ENCODE measurements around the gene MUC5AC.

MUC5AC gene

GRCh38 chr11:1228921-1229451 lies 71.2 kb downstream of the MUC5AC start:
- H3K4me3 ChIP-seq: no peak overlapping the region
- H3K27ac ChIP-seq: no peak overlapping the region

GRCh38 chr11:1229471-1230120 lies 71.8 kb downstream of the MUC5AC start:
- Histone ChIP-seq H3K27ac (no peak overlapping the region), H3K4me3 (no peak overlapping the region)

GRCh38 chr11:1230121-1230455 lies 72.3 kb downstream of the MUC5AC start:
- no peak overlapping the region for H3K27ac ChIP-seq
- no peak overlapping the region for H3K4me3 ChIP-seq

GRCh38 chr11:1230456-1231395 lies 73.0 kb downstream of the MUC5AC start:
- Histone ChIP-seq H3K4me3 (no peak overlapping the region), H3K27ac (no peak overlapping the region)

GRCh38 chr11:1231396-1232020 lies 73.8 kb downstream of the MUC5AC start:
- H3K4me3 ChIP-seq: no peak overlapping the region
- no peak overlapping the region for H3K27ac ChIP-seq

- H3K4me3 ChIP-seq: no peak overlapping the region
- no peak overlapping the region for H3K27ac ChIP-seq
These were observed 74.5 kb downstream of the MUC5AC start for GRCh38 chr11:1232021-1232882.

GRCh38 chr11:1232883-1233321 lies 75.1 kb downstream of the MUC5AC start:
- H3K4me3 ChIP-seq: no peak overlapping the region
- no peak overlapping the region for H3K27ac ChIP-seq

GRCh38 chr11:1233351-1234053 lies 75.7 kb downstream of the MUC5AC start:
- H3K4me3 ChIP-seq: no peak overlapping the region
- no peak overlapping the region for H3K27ac ChIP-seq

GRCh38 chr11:1234054-1234720 lies 76.4 kb downstream of the MUC5AC start:
- Histone ChIP-seq H3K27ac (no peak overlapping the region), H3K4me3 (no peak overlapping the region)

- no peak overlapping the region for H3K27ac ChIP-seq
- no peak overlapping the region for H3K4me3 ChIP-seq
These were observed 77.1 kb downstream of the MUC5AC start for GRCh38 chr11:1234771-1235305.

GRCh38 chr11:1235306-1235900 lies 77.7 kb downstream of the MUC5AC start:
- H3K4me3 ChIP-seq: no peak overlapping the region
- no peak overlapping the region for H3K27ac ChIP-seq

GRCh38 chr11:1235901-1236315 lies 78.2 kb downstream of the MUC5AC start:
- Histone ChIP-seq H3K27ac (no peak overlapping the region), H3K4me3 (no peak overlapping the region)

- H3K27ac ChIP-seq: no peak overlapping the region
- no peak overlapping the region for H3K4me3 ChIP-seq
These were observed 78.8 kb downstream of the MUC5AC start for GRCh38 chr11:1236316-1237127.

GRCh38 chr11:1237128-1237580 lies 79.4 kb downstream of the MUC5AC start:
- Histone ChIP-seq H3K4me3 (no peak overlapping the region), H3K27ac (no peak overlapping the region)

- Histone ChIP-seq H3K27ac (no peak overlapping the region), H3K4me3 (no peak overlapping the region)
These were observed 80.1 kb downstream of the MUC5AC start for GRCh38 chr11:1237851-1238250.

GRCh38 chr11:1238767-1239595 lies 81.2 kb downstream of the MUC5AC start:
- Histone ChIP-seq H3K4me3 (no peak overlapping the region), H3K27ac (no peak overlapping the region)
